ENCODE measurements around the gene INHBC. TPM values are rescaled to one million over a fixed set of nuclear protein-coding genes. Genes with fewer than 3 reads are reported as not detected.

Gene INHBC
- polyA plus RNA-seq, 1 of the 3 experiments (the other 2 are of a cell fraction): 0.08 TPM

DNA sequence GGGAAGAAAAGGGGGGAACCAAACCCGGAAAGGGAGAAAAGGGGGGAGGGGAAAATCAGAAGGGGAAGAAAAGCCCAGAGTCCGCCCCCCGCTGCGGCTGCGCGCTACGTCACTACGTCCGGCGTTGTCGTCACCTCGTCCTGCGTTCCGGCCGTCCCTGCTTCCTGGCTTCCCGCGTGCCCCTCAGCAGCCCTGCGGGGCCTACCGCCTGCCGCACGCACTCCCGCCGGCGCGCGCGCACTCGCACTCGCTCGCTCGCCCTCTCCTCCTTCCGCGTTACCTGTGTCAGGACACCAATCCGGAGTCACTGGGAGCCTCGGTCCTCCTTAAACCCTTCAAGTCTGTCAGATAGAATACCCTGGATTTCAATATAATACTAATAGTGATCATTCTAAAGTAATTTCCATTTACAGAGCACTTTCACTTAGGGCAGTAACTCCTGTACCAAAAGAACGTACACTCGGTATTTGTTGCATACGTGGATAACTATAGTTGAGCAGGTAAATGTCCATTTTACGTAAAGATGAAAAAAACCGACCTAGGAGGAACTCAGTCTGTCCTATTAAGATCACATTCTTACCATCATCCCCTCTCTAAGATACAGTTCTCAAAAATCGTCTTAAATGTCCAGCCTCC is 3.5 kb upstream of the INHBC start, which contains the start of gene R3HDM2:
R3HDM2 (minus strand) TSS at position 113 of the 636 bp plus-strand sequence. CDS start 120,615 bp downstream, outside the sequence.
- WGBS (ENCODE audit: low lambda C conversion rate): 9% methylated on average over 27 of the region's 41 CpGs
- Histone ChIP-seq H3K79me2 (ENCODE audit: insufficient read depth) (peaks cover 38% of the 10 kb centered on the region), H3K9me3 (no peaks in the 10 kb centered on the region), H3K4me3 (ENCODE audit: low read depth in 2 of 2, low read length in 1 of 2) (peak within 1 kb of the TSS; percentile 56 to 67), H3K27me3 (ENCODE audit: insufficient read depth) (no peaks in the 10 kb centered on the region), H3K4me1 (ENCODE audit: control insufficient read depth in 1 of 2, insufficient read depth in 2 of 2, low read depth in 1 of 2, low read length in 1 of 2) (peaks cover 0 to 3% of the 10 kb centered on the region in 2 experiments; a peak in 1 of 4 replicates), H2AFZ (ENCODE audit: low read depth) (peak within 1 kb of the TSS; percentile 90), H3K27ac (ENCODE audit: low read depth in 2 of 2, low read length in 1 of 2) (peak within 1 kb of the TSS; percentile 75 to 84), H4K20me1 (ENCODE audit: insufficient read depth) (no peaks in the 10 kb centered on the region), H3K4me2 (peak within 1 kb of the TSS; percentile 78), H3K9ac (peak within 1 kb of the TSS; percentile 82), H3K36me3 (replicated peaks in 1 of 2; ENCODE audit: control insufficient read depth in 1 of 2, insufficient read depth in 2 of 2, low read length in 1 of 2) (no peaks in the 10 kb centered on the region), H3F3A (replicated peaks; ENCODE audit: insufficient read depth) (peaks cover 9% of the 10 kb centered on the region), H3K9me2 (no peaks in the 10 kb centered on the region)
- DNase-seq: peak; percentile 98
- no peak for TF ChIP-seq RAD21 (IDR thresholded peaks at IDR 0.05; ENCODE audit: low read length)
- peak; percentile 90 for TF ChIP-seq ELF1 (IDR thresholded peaks at IDR 0.05)
- TF ChIP-seq TAF1 (IDR thresholded peaks at IDR 0.05; ENCODE audit: borderline replicate concordance, low read depth, low read length): peak; percentile 72; the same call in 1 of the 2 replicates
- peak; percentile 85 for TF ChIP-seq MXI1 (IDR thresholded peaks at IDR 0.05; ENCODE audit: low read depth, low read length)
- TF ChIP-seq, protein P1, sequence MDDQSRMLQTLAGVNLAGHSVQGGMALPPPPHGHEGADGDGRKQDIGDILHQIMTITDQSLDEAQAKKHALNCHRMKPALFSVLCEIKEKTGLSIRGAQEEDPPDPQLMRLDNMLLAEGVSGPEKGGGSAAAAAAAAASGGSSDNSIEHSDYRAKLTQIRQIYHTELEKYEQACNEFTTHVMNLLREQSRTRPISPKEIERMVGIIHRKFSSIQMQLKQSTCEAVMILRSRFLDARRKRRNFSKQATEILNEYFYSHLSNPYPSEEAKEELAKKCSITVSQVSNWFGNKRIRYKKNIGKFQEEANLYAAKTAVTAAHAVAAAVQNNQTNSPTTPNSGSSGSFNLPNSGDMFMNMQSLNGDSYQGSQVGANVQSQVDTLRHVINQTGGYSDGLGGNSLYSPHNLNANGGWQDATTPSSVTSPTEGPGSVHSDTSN (IDR thresholded peaks at IDR 0.05): no peak
- TF ChIP-seq FOSL2 (IDR thresholded peaks at IDR 0.05; ENCODE audit: borderline replicate concordance, low read depth): no peak
- peak; percentile 38; the same call in 1 of the 2 replicates for TF ChIP-seq GABPA (IDR thresholded peaks at IDR 0.05; ENCODE audit: low read depth)
- no peak for TF ChIP-seq SIN3A (IDR thresholded peaks at IDR 0.05; ENCODE audit: borderline replicate concordance, low read depth, low read length)
- TF ChIP-seq EP300 (IDR thresholded peaks at IDR 0.05; ENCODE audit: borderline replicate concordance in 1 of 2, low read depth in 1 of 2, low read length in 1 of 2): no peak; a peak in 1 of 4 replicates
- peak; percentile 81 for TF ChIP-seq CHD2 (IDR thresholded peaks at IDR 0.05; ENCODE audit: low read length, partially characterized antibody)
- peak; percentile 93 for TF ChIP-seq POLR2AphosphoS5 (IDR thresholded peaks at IDR 0.05; ENCODE audit: low read depth, low read length)
- TF ChIP-seq, protein P2, sequence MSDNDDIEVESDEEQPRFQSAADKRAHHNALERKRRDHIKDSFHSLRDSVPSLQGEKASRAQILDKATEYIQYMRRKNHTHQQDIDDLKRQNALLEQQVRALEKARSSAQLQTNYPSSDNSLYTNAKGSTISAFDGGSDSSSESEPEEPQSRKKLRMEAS (IDR thresholded peaks at IDR 0.05; ENCODE audit: low read depth): peak; percentile 98
- TF ChIP-seq TEAD4 (IDR thresholded peaks at IDR 0.05; ENCODE audit: borderline replicate concordance, insufficient read depth): no peak
- no peak for TF ChIP-seq NFIC (IDR thresholded peaks at IDR 0.05; ENCODE audit: borderline replicate concordance)
- peak; percentile 66 for TF ChIP-seq NRF1 (IDR thresholded peaks at IDR 0.05; ENCODE audit: low read depth, low read length)
- ChIA-PET POLR2A (no interaction called here), CTCF (interaction anchor here (0.9 to 2.4 kb wide), 2 partner anchors 22 to 26 kb away, joined by 3 to 8 read pairs; no protein-coding TSS in a partner anchor)

DNA sequence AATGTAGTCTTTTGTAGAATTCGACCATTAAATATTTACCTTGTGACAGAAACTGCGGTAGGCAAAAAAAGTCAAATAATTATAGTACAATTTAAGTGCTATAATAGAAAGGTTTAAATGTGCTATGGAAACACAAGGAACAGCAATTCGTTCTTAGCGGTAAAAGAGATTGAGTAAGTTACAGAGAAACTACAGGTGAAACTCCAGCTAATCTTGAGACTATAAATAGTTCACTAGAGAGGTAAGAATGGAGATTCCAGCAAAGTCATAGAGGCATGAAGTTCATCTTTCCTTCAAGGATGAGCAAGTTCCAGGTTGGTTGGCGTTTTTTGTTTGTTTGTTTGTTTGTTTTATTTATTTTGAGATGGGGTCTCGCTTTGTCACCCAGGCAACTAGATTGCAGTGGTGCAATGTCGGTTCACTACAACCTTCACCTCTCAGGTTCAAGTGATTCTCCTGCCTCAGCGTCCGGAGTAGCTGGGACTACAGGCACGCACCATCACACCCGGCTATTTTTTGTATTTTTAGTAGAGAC is 2.9 kb upstream of the INHBC start:
- Histone ChIP-seq H3F3A (replicated peaks; ENCODE audit: insufficient read depth) (peaks cover 9% of the 10 kb centered on the region), H3K9ac (peak overlapping the region; percentile 82)

More for the DNA sequence above, 2.9 kb upstream of the INHBC start:
- ChIA-PET POLR2A (no interaction called here), CTCF (interaction anchor here (0.7 to 3.4 kb wide), 6 partner anchors 19 to 218 kb away, joined by 3 to 9 read pairs (median 4); no protein-coding TSS in a partner anchor)
- WGBS (ENCODE audit: low lambda C conversion rate): 98% methylated on average over 11 of the region's 11 CpGs
- DNase-seq: no peak
- Histone ChIP-seq H4K20me1 (ENCODE audit: insufficient read depth) (no peaks in the 10 kb centered on the region), H3K27me3 (ENCODE audit: insufficient read depth) (no peaks in the 10 kb centered on the region), H3K9me3 (no peaks in the 10 kb centered on the region), H2AFZ (ENCODE audit: low read depth) (peak overlapping the region; percentile 90), H3K79me2 (ENCODE audit: insufficient read depth) (peaks cover 32% of the 10 kb centered on the region), H3K4me2 (peak overlapping the region; percentile 73), H3K9me2 (no peaks in the 10 kb centered on the region), H3K27ac (ENCODE audit: low read depth in 2 of 2, low read length in 1 of 2) (peak overlapping the region; percentile 75 to 84; a peak in 3 of 4 replicates), H3K36me3 (replicated peaks in 1 of 2; ENCODE audit: control insufficient read depth in 1 of 2, insufficient read depth in 2 of 2, low read length in 1 of 2) (no peaks in the 10 kb centered on the region), H3K4me1 (ENCODE audit: control insufficient read depth in 1 of 2, insufficient read depth in 2 of 2, low read depth in 1 of 2, low read length in 1 of 2) (peaks cover 0 to 3% of the 10 kb centered on the region in 2 experiments; a peak in 1 of 4 replicates), H3K4me3 (ENCODE audit: low read depth in 2 of 2, low read length in 1 of 2) (no peak overlapping the region; a peak in 1 of 4 replicates)
- TF ChIP-seq, protein P3, sequence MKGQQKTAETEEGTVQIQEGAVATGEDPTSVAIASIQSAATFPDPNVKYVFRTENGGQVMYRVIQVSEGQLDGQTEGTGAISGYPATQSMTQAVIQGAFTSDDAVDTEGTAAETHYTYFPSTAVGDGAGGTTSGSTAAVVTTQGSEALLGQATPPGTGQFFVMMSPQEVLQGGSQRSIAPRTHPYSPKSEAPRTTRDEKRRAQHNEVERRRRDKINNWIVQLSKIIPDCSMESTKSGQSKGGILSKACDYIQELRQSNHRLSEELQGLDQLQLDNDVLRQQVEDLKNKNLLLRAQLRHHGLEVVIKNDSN (IDR thresholded peaks at IDR 0.05; ENCODE audit: borderline replicate concordance, low read depth): no peak
